Hepatocyte (in vitro differentiated cells): ENCODE data around the gene FLT4. TPM values are rescaled to one million over a fixed set of nuclear protein-coding genes. Genes with fewer than 3 reads are reported as not detected.

Experiments used
- DNase-seq: peaks from one replicate; pipeline ENCODE4 v3.0.0-alpha.2; 2016; ENCODE audit warnings: low spot score
- H2AFZ ChIP-seq: fragments of 200-600 bp; sonication (generic); 2 replicates; pipeline ENCODE4 v1.6.0; 2016; ENCODE audit warnings: antibody characterized with exemption, mild to moderate bottlenecking
- H3K27ac ChIP-seq: fragments of 200-600 bp; sonication (generic); 2 replicates; pipeline ENCODE4 v1.5.1; 2016; ENCODE audit warnings: mild to moderate bottlenecking
- H3K27me3 ChIP-seq: fragments of 200-600 bp; sonication (generic); 2 replicates; pipeline ENCODE4 v1.6.1; 2016
- H3K36me3 ChIP-seq: fragments of 200-600 bp; sonication (generic); replicated peaks from 2 replicates; pipeline ENCODE4 v1.5.1; 2016; ENCODE audit warnings: low read depth; ENCODE audit not compliant: insufficient read depth
- H3K4me1 ChIP-seq: fragments of 200-600 bp; sonication (generic); 2 replicates; pipeline ENCODE4 v1.5.1; 2016; ENCODE audit warnings: mild to moderate bottlenecking, moderate library complexity; ENCODE audit not compliant: insufficient read depth
- H3K4me2 ChIP-seq: fragments of 200-600 bp; sonication (generic); 2 replicates; pipeline ENCODE4 v1.6.0; 2016
- H3K4me3 ChIP-seq: fragments of 200-600 bp; sonication (generic); 2 replicates; pipeline ENCODE4 v1.5.1; 2016; ENCODE audit warnings: mild to moderate bottlenecking
- H3K79me2 ChIP-seq: fragments of 200-600 bp; sonication (generic); 2 replicates; pipeline ENCODE4 v1.6.0; 2017; ENCODE audit warnings: mild to moderate bottlenecking
- H3K9me2 ChIP-seq: fragments of 200-600 bp; sonication (generic); replicated peaks from 2 replicates; pipeline ENCODE4 v1.6.0; 2017; ENCODE audit warnings: mild to moderate bottlenecking; ENCODE audit not compliant: insufficient read depth
- H3K9me3 ChIP-seq: fragments of 200-600 bp; sonication (generic); 2 replicates; pipeline ENCODE4 v1.5.1; 2016; ENCODE audit warnings: low read depth, mild to moderate bottlenecking
- H4K20me1 ChIP-seq: fragments of 200-600 bp; sonication (generic); 2 replicates; pipeline ENCODE4 v1.6.0; 2016; ENCODE audit warnings: mild to moderate bottlenecking; ENCODE audit not compliant: insufficient read depth, poor library complexity, severe bottlenecking
- EZH2 ChIP-seq: fragments of 200-600 bp; sonication (generic); IDR thresholded peaks from 2 replicates; pipeline ENCODE4 v1.6.1; 2016; ENCODE audit warnings: antibody characterized with exemption, mild to moderate bottlenecking, borderline replicate concordance
- EZH2phosphoT487 ChIP-seq: fragments of 200-600 bp; sonication (generic); IDR thresholded peaks from one replicate; pipeline ENCODE4 v1.6.1; 2018; ENCODE audit warnings: antibody characterized with exemption, mild to moderate bottlenecking, low read depth, moderate library complexity; ENCODE audit not compliant: unreplicated experiment, severe bottlenecking
- WGBS: methylation state at CpG from one replicate; pipeline ENCODE4 v1.1.6; 2016; ENCODE audit warnings: low lambda C conversion rate; ENCODE audit errors: missing lambda C conversion rate; 5-methylcytosine and 5-hydroxymethylcytosine counted together
- polyA plus RNA-seq: library from polyadenylated mRNA; unstranded; fragments of >200 nt; fragmentation: Nextera tagmentation; extraction: Ambion mirVana; gene quantifications from 2 replicates; pipeline ENCODE4 v1.2.1, GENCODE V29; 2016
- total RNA-seq: library from RNA; depleted of rRNA; stranded (reverse); fragments of >200 nt; gene quantifications from 2 replicates; pipeline ENCODE4 v1.2.3, GENCODE V29; 2014
- TF ChIP-seq, protein P1 (sequence below): fragments of 200-600 bp; sonication (generic); IDR thresholded peaks from 2 replicates; pipeline ENCODE4 v1.5.1; 2016; ENCODE audit warnings: antibody characterized with exemption, mild to moderate bottlenecking; ENCODE audit not compliant: poor library complexity

FLT4 gene
- total and polyA plus RNA-seq, 2 experiments from 2014 or later: 0.83 to 0.90 TPM

DNA sequence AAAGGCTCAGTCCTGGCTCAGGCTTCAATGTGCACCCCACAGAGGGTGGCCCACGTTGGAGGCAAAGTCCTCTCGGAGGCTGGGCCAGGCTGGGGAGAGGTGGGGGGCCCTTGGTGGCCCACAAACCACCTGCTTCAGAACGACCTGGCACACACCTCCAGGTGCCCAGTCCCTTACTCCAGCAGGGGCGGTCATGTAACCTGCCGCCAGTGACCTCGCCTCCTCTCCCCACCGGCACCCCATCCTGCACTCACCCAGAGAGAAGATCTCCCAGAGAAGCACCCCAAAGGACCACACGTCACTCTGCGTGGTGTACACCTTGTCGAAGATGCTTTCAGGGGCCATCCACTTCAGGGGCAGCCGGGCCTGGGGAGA, 35.6 kb downstream of the FLT4 start:
- WGBS: 94% methylated on average over 11 of the region's 11 CpGs
- no peaks in the 10 kb centered on the region for H3K4me1 ChIP-seq
- no peak overlapping the region for H3K4me2 ChIP-seq
- DNase-seq: no peak
- TF ChIP-seq EZH2 (no peak), EZH2phosphoT487 (no peak)
- TF ChIP-seq, protein P1, sequence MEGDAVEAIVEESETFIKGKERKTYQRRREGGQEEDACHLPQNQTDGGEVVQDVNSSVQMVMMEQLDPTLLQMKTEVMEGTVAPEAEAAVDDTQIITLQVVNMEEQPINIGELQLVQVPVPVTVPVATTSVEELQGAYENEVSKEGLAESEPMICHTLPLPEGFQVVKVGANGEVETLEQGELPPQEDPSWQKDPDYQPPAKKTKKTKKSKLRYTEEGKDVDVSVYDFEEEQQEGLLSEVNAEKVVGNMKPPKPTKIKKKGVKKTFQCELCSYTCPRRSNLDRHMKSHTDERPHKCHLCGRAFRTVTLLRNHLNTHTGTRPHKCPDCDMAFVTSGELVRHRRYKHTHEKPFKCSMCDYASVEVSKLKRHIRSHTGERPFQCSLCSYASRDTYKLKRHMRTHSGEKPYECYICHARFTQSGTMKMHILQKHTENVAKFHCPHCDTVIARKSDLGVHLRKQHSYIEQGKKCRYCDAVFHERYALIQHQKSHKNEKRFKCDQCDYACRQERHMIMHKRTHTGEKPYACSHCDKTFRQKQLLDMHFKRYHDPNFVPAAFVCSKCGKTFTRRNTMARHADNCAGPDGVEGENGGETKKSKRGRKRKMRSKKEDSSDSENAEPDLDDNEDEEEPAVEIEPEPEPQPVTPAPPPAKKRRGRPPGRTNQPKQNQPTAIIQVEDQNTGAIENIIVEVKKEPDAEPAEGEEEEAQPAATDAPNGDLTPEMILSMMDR: no peak
- no peaks in the 10 kb centered on the region for H3K9me3 ChIP-seq
- no peaks in the 10 kb centered on the region for H4K20me1 ChIP-seq
- H3K4me3 ChIP-seq: no peak overlapping the region
- no peak overlapping the region for H3K27ac ChIP-seq
- H3K79me2 ChIP-seq: no peaks in the 10 kb centered on the region
- no peak overlapping the region for H2AFZ ChIP-seq
- H3K9me2 ChIP-seq: no peaks in the 10 kb centered on the region
- no peaks in the 10 kb centered on the region for H3K36me3 ChIP-seq
- H3K27me3 ChIP-seq: peaks cover 7% of the 10 kb centered on the region

DNA sequence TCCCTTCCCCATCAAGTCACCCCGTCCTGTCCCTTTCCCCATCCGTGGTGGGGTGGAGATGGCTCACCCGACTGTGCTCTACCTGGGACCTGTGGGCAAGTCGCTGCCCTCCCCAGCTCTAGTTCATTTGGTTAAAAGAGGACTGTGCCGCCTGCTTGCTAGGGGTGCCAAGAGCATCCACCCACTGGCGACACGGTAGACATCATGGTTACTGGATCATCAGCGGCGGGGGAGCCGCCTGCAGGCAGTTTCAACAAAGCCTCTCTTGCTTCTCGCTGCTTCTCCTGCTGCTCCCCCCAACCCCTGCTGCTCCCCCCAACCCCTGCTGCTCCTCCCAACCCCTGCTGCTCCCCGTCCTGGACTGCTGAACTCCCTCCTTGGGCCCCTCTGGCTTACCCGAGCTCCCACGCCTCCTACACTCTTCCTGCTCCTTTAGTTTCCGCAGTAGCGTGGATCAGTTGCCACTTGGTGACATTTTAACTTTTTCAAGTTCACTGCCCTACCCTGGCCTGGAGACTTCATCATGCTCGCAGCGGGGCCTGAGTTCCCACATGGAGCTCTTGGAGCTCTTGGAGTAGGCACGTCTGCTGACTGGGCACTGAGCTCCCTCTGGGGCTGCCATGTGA, 36.1 kb downstream of the FLT4 start:
- H3K4me2 ChIP-seq: no peak overlapping the region
- no peaks in the 10 kb centered on the region for H3K36me3 ChIP-seq
- H2AFZ ChIP-seq: no peak overlapping the region
- DNase-seq: no peak
- no peak overlapping the region for H3K27ac ChIP-seq
- H3K4me1 ChIP-seq: no peaks in the 10 kb centered on the region
- no peak overlapping the region for H3K4me3 ChIP-seq
- TF ChIP-seq EZH2: no peak
- no peaks in the 10 kb centered on the region for H3K79me2 ChIP-seq
- no peaks in the 10 kb centered on the region for H4K20me1 ChIP-seq
- WGBS: 88% methylated on average over 19 of the region's 19 CpGs
- no peaks in the 10 kb centered on the region for H3K9me3 ChIP-seq
- H3K27me3 ChIP-seq: peaks cover 2% of the 10 kb centered on the region
- H3K9me2 ChIP-seq: no peaks in the 10 kb centered on the region

DNA sequence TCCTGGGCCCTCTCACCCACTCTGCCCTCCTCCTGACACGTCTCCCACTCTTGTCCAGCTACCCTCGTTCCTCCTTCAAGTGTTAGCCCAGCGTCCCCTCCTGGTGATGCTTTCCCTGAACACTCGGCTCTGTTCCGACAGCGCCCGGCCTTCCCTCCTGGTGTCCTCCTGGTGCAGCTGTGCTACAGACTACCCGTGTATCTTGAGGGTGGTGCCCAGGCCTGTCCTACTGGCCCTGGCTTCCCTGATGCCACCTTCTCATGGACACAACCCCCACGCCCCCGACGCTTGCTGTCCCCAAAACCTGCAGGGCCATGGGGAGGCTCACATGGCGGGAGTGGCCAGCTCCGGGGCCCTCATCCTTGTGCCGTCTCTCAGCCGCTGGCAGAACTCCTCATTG, 36.7 kb downstream of the FLT4 start:
- Histone ChIP-seq H3K27me3 (no peaks in the 10 kb centered on the region), H3K36me3 (no peaks in the 10 kb centered on the region), H3K27ac (no peak overlapping the region), H3K4me1 (no peaks in the 10 kb centered on the region), H2AFZ (no peak overlapping the region), H4K20me1 (no peaks in the 10 kb centered on the region), H3K79me2 (no peaks in the 10 kb centered on the region), H3K9me2 (no peaks in the 10 kb centered on the region), H3K4me3 (no peak overlapping the region), H3K9me3 (no peaks in the 10 kb centered on the region), H3K4me2 (no peak overlapping the region)
- no peak for DNase-seq
- 88% methylated on average over 15 of the region's 15 CpGs for WGBS
- TF ChIP-seq EZH2phosphoT487 (no peak), EZH2 (no peak)
- TF ChIP-seq, protein P1: no peak

DNA sequence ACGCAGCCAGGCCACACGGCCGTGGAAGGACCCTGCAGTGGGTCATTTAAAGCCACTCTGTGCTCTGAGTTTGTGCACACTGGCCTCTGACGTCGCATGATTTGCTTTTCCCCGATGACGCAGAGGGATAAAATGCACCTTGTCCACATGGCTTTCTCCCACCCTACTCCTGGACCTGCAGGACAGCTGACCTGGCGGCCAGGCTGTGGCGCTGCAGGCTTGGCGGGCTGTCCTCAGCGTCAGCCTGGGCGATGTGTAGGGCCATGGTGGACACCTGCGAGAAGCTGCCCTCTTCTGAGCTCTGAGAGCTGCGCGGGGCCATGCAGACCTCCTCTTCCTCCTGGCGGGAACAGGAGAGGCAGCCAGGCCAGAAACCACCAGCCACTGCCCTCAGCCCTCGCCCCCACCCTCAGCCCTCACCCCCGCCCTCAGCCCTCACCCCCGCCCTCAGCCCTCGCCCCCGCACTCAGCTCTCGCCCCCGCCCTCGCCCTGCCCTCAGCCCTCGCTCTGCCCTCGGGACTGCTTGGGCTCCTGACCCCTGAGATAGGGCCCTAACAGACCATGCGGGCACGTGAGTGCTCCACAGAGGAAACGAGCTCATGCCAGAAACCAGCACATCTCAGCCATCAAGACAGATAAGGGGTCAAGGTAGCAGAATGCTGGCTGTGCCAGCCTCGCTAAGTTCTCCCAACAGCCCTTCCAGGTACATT, 38.1 kb downstream of the FLT4 start:
- TF ChIP-seq EZH2: no peak
- no peak for TF ChIP-seq EZH2phosphoT487
- TF ChIP-seq, protein P1: no peak
- 87% methylated on average over 20 of the region's 30 CpGs for WGBS
- no peak overlapping the region for H3K4me2 ChIP-seq

More for the DNA sequence above, 38.1 kb downstream of the FLT4 start:
- no peak for DNase-seq
- H4K20me1 ChIP-seq: no peaks in the 10 kb centered on the region
- no peaks in the 10 kb centered on the region for H3K4me1 ChIP-seq
- H3K9me2 ChIP-seq: no peaks in the 10 kb centered on the region
- H3K9me3 ChIP-seq: no peaks in the 10 kb centered on the region
- H3K27me3 ChIP-seq: no peaks in the 10 kb centered on the region
- no peaks in the 10 kb centered on the region for H3K36me3 ChIP-seq
- H3K79me2 ChIP-seq: no peaks in the 10 kb centered on the region
- no peak overlapping the region for H3K4me3 ChIP-seq
- no peak overlapping the region for H3K27ac ChIP-seq
- no peak overlapping the region for H2AFZ ChIP-seq
